Peyer's patch (tissue), 4 donors: ENCODE results near the gene ZNF605. TPM values are rescaled to one million over a fixed set of nuclear protein-coding genes. Genes with fewer than 3 reads are reported as not detected.
"Not testable (repeated sequence)": the region's sequence is repeated elsewhere in the genome, so short reads cannot be mapped to it uniquely, and the experiment has no call there.

Experiments used
- DNase-seq, 3 donors: peaks; one replicate each; pipeline ENCODE4 v3.0.0-alpha.2; 2017 to 2019
- H3K27ac ChIP-seq, 4 donors: fragments of 200-600 bp; sonication (generic); one replicate each; pipeline ENCODE4 v1.5.1; 2016 to 2019
- H3K27me3 ChIP-seq, 2 donors: fragments of 200-600 bp; sonication (generic); one replicate each; pipeline ENCODE4 v1.5.1; 2019
- H3K36me3 ChIP-seq, 3 donors: fragments of 200-600 bp; sonication (generic); one replicate each; pipeline ENCODE4 v1.5.1; 2016 to 2019
- H3K4me1 ChIP-seq, 4 donors: fragments of 200-600 bp; sonication (generic); one replicate each; pipeline ENCODE4 v1.5.1; 2016 to 2019
- H3K4me3 ChIP-seq, 4 donors: fragments of 200-600 bp; sonication (generic); 1 replicate in 3 of 4; 2 replicates in 1 of 4; pipeline ENCODE4 v1.5.1; 2016 to 2019; ENCODE audit warnings: mild to moderate bottlenecking in 1 of 4
- H3K9me3 ChIP-seq, 4 donors: fragments of 200-600 bp; sonication (generic); one replicate each; pipeline ENCODE4 v1.5.1; 2016 to 2019; ENCODE audit warnings: mild to moderate bottlenecking in 1 of 4
- POLR2A ChIP-seq, 2 donors: fragments of 450-650 bp; IDR thresholded peaks; one replicate each; pipeline ENCODE4 v1.5.1; 2017; ENCODE audit warnings: antibody characterized with exemption in 2 of 2, mild to moderate bottlenecking in 2 of 2, moderate library complexity in 2 of 2
- total RNA-seq, 4 donors: library from RNA; depleted of rRNA; stranded (reverse); fragments of >200 nt; gene quantifications; one replicate each; pipeline ENCODE4 v1.1.0, GENCODE V29; 2016
- TF ChIP-seq, protein P1 (sequence below), 6 experiments: fragments of 450-650 bp in 4 of 6; fragments of 200-600 bp in 2 of 6; sonication (generic) in 1 of 6; IDR thresholded peaks; one replicate each; pipeline ENCODE4 v1.5.1; 2017 to 2019; ENCODE audit warnings: antibody characterized with exemption in 6 of 6, mild to moderate bottlenecking in 3 of 6, moderate library complexity in 1 of 6

Gene ZNF605
- total RNA-seq, 4 donors from 2014 or later = 6.3 to 19.0 (median 12.5) TPM

DNA sequence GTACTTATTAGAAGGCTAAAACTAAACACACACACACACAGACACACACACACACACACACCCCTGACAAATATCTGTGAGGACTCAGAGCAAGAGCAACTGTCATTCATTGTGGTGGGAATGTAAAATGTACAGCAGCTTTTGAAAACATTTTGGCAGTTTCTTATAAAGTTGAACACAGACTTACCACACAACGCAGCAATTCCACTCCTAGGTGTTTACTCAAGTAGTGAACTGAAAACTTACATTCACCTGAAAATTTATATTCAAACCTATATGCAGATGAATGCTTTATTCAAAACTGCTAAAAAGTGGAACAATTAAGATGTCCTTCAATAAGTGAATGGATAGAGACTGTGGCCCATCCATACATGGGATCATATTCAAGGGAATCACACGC is 18.6 kb downstream of the ZNF605 start:
- TF ChIP-seq, protein P1, sequence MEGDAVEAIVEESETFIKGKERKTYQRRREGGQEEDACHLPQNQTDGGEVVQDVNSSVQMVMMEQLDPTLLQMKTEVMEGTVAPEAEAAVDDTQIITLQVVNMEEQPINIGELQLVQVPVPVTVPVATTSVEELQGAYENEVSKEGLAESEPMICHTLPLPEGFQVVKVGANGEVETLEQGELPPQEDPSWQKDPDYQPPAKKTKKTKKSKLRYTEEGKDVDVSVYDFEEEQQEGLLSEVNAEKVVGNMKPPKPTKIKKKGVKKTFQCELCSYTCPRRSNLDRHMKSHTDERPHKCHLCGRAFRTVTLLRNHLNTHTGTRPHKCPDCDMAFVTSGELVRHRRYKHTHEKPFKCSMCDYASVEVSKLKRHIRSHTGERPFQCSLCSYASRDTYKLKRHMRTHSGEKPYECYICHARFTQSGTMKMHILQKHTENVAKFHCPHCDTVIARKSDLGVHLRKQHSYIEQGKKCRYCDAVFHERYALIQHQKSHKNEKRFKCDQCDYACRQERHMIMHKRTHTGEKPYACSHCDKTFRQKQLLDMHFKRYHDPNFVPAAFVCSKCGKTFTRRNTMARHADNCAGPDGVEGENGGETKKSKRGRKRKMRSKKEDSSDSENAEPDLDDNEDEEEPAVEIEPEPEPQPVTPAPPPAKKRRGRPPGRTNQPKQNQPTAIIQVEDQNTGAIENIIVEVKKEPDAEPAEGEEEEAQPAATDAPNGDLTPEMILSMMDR (IDR thresholded peaks at IDR 0.05) = no peak
- TF ChIP-seq POLR2A (IDR thresholded peaks at IDR 0.05) = no peak
- H3K27ac ChIP-seq = no peak overlapping the region
- peaks cover 0 to 26% (median under 1%) of the 10 kb centered on the region in 3 donors for H3K36me3 ChIP-seq
- H3K4me3 ChIP-seq = no peak overlapping the region
- no peaks in the 10 kb centered on the region for H3K27me3 ChIP-seq
- peaks cover 0 to 64% (median 14%) of the 10 kb centered on the region in 4 donors for H3K9me3 ChIP-seq
- H3K4me1 ChIP-seq = no peaks in the 10 kb centered on the region
- no peak for DNase-seq

DNA sequence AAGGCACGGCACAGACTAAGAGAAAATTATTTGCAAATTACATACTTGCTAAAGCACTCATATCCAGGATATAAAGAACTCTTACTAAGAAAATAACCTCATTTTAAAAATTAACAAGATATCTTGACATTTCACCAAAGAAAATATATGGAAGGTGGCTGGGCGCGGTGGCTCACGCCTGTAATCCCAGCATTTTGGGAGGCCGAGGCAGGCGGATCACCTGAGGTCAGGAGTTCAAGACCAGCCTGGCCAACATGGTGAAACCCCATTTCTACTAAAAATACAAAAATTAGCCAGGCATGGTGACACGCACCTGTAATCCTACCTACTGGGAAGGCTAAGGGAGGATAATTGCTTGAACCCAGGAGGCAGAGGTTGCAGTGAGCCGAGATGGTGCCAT is 19.2 kb downstream of the ZNF605 start:
- Histone ChIP-seq H3K36me3 (peaks cover 0 to 25% (median 0%) of the 10 kb centered on the region in 3 donors), H3K9me3 (peaks cover 0 to 64% (median 11%) of the 10 kb centered on the region in 4 donors)
- DNase-seq, H3K27me3 ChIP-seq, H3K27ac ChIP-seq, H3K4me1 ChIP-seq, H3K4me3 ChIP-seq: not testable (repeated sequence)

- H3K36me3 ChIP-seq = peaks cover 0 to 24% (median 0%) of the 10 kb centered on the region in 3 donors
- H3K27ac ChIP-seq = no peak overlapping the region
- peaks cover 0 to 64% (median 11%) of the 10 kb centered on the region in 4 donors for H3K9me3 ChIP-seq
- H3K4me3 ChIP-seq = no peak overlapping the region
- H3K27me3 ChIP-seq = no peaks in the 10 kb centered on the region
- no peak for DNase-seq
- H3K4me1 ChIP-seq = no peaks in the 10 kb centered on the region
- no peak for TF ChIP-seq POLR2A (IDR thresholded peaks at IDR 0.05)
- TF ChIP-seq, protein P1 (IDR thresholded peaks at IDR 0.05) = no peak
Observed at GRCh38 chr12:132936163-132936562, 19.9 kb downstream of the ZNF605 start.

- H3K27me3 ChIP-seq = no peaks in the 10 kb centered on the region
- no peak overlapping the region for H3K27ac ChIP-seq
- DNase-seq = no peak
- no peak overlapping the region for H3K4me3 ChIP-seq
- no peak for TF ChIP-seq POLR2A (IDR thresholded peaks at IDR 0.05)
- TF ChIP-seq, protein P1 (IDR thresholded peaks at IDR 0.05) = no peak
- peaks cover 0 to 48% (median 0%) of the 10 kb centered on the region in 3 donors for H3K36me3 ChIP-seq
- peaks cover 0 to 100% (median 43%) of the 10 kb centered on the region in 4 donors for H3K9me3 ChIP-seq
- H3K4me1 ChIP-seq = no peaks in the 10 kb centered on the region
Observed at GRCh38 chr12:132926415-132926833, 29.7 kb downstream of the ZNF605 start.

DNA sequence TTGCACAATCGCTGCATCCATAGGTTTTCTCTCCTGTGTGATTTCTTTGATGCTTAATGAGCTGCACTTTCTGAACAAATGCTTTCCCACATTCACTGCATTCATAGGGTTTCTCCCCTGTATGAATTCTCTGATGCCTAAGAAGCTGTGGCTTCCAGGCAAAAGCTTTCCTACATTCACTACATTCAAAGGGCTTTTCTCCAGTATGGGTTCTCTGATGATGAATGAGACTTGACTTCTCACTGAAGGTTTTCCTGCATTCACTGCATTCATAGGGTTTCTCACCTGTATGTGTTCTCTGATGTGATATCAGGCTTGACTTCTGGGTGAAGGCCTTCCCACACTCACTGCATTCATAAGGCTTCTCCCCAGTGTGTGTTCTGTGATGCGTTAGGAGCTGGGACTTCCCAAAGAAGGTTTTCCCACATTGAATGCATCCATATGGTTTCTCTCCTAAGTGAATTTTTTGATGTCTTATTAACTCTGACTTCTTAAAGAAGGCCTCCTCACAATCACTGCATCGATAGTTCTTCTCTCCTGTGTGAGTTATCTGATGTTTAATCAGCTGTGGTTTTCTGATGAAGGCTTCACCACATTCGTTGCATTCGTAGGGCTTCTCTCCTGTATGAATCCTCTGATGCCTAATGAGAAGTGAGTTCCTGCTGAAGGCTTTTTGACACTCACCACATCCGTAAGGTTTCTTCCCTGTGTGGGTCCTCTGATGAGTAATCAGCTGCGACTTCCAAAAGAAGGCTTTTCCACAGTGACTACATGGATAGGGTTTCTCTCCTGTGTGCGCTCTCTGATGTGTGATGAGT is 30.3 kb downstream of the ZNF605 start:
- Histone ChIP-seq H3K4me3 (no peak overlapping the region), H3K4me1 (no peaks in the 10 kb centered on the region), H3K27ac (no peak overlapping the region), H3K9me3 (peaks cover 0 to 100% (median 46%) of the 10 kb centered on the region in 4 donors), H3K36me3 (peaks cover 0 to 44% (median 0%) of the 10 kb centered on the region in 3 donors), H3K27me3 (no peaks in the 10 kb centered on the region)
- TF ChIP-seq POLR2A (IDR thresholded peaks at IDR 0.05) = no peak
- no peak for DNase-seq

- Histone ChIP-seq H3K27ac (no peak overlapping the region), H3K4me3 (no peak overlapping the region), H3K27me3 (no peaks in the 10 kb centered on the region), H3K9me3 (peaks cover 0 to 98% (median 49%) of the 10 kb centered on the region in 4 donors), H3K4me1 (no peaks in the 10 kb centered on the region), H3K36me3 (peaks cover 0 to 30% (median 0%) of the 10 kb centered on the region in 3 donors)
- TF ChIP-seq, protein P1 (IDR thresholded peaks at IDR 0.05) = no peak
- TF ChIP-seq POLR2A (IDR thresholded peaks at IDR 0.05) = no peak
- DNase-seq = no peak
Observed at GRCh38 chr12:132924356-132924755, 31.8 kb downstream of the ZNF605 start.
